NCI-H1694 (cell line): ENCODE measurements around the gene GDF9.

Source experiments
- DNase-seq: peaks from one replicate; lab custom pipeline; 2025; lab: John Stamatoyannopoulos, UW

Gene GDF9, protein sequence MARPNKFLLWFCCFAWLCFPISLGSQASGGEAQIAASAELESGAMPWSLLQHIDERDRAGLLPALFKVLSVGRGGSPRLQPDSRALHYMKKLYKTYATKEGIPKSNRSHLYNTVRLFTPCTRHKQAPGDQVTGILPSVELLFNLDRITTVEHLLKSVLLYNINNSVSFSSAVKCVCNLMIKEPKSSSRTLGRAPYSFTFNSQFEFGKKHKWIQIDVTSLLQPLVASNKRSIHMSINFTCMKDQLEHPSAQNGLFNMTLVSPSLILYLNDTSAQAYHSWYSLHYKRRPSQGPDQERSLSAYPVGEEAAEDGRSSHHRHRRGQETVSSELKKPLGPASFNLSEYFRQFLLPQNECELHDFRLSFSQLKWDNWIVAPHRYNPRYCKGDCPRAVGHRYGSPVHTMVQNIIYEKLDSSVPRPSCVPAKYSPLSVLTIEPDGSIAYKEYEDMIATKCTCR

DNA sequence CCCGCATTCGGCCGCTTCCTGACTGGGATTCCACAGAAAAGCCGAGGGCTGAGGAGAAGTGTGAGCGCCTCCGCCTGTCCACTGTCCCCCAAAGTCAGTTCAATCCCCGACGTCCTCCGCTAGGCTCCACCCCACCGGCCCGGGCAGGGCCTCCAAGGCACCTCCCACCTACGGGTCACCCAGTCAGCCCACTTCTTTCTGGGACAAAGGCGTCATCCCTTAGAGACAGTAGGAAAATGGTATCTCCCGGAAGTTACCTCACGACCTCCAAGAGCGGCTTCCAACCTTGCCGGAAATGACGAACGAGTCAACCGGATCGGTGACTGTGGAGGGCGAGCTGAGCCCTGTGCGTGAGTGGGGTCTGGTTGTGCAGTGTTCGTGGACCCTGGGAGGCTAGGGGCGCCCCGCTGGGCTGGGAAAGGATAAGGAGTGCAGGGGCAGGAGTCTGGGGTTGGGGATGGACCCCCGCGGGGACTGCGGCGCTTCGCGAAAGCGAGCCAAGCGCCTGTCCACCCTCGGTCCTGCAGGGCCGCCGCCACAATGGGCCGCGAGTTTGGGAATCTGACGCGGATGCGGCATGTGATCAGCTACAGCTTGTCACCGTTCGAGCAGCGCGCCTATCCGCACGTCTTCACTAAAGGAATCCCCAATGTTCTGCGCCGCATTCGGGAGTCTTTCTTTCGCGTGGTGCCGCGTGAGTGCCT is at the start of gene GDF9, which contains the start of gene UQCRQ:
Gene GDF9 (minus strand): TSS at position 128 of the 704 bp plus-strand sequence. CDS start 1,936 bp downstream, outside the sequence.
Gene UQCRQ (plus strand): TSS at position 301 of the 704 bp plus-strand sequence. CDS start 240 bp downstream, at position 541.
- DNase-seq: peak; percentile 97

DNA sequence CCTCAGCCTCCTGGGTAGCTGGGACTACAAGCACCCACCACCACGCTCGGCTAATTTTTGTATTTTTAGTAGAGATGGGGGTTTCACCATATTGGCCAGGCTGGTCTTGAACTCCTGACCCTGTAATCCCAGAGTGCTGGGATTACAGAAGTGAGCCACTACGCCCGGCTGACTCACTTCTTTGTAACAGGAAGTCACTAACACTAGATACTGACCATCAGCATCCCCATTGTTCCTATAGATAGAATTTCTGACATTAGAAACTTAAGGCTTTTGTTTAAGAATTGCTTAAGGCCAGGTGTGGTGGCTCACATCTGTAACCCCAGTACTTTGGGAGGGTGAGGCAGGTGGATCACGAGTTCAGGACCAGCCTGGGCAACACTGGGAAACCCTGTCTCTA is 49.4 kb upstream of the GDF9 start:
- no peak for DNase-seq

DNA sequence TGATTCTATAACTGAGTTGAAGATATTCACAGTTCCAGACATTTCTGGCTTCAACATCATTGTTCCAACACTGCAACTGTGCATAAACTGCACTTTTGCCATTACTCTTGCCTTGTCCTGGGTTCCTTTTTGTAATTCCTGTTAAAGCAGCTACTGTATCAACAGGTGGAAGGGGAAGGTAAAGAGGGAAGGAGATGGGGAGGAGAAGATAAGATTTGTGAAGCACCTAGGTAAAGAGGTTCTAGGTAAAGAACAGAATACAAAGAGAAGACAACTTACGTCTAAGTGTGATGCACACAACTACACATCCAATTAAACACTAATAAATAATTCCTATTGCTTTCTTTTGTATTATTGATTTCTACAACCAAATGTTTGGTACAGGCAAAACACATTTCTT is 43.4 kb upstream of the GDF9 start:
- DNase-seq: no peak

- DNase-seq: no peak
Measured at GRCh38 chr5:132907161-132907560, 40.9 kb upstream of the GDF9 start.

DNA sequence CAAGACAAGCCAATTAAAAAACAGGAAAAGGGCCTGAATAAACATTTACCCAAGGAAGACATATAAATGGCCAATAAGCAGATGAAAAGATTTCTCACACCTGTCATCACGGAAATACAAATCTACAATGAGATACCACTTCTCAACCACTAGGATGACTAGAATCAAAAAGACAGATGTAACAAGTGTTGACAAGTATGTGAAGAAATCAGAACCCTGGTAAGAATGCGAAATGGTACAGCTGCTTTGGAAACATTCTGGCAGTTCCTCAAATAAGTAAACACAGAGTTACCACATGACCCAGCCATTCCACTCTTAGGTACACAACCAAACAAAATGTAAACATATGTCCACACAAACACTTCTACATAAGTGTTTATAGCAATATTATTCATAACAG is 39.7 kb upstream of the GDF9 start:
- DNase-seq: no peak

GRCh38 chr5:132901730-132902129 is 35.5 kb upstream of the GDF9 start:
- no peak for DNase-seq

- no peak for DNase-seq
Measured at GRCh38 chr5:132901036-132901435, 34.8 kb upstream of the GDF9 start.

- no peak for DNase-seq
Measured at GRCh38 chr5:132898094-132898493, 31.8 kb upstream of the GDF9 start.

DNA sequence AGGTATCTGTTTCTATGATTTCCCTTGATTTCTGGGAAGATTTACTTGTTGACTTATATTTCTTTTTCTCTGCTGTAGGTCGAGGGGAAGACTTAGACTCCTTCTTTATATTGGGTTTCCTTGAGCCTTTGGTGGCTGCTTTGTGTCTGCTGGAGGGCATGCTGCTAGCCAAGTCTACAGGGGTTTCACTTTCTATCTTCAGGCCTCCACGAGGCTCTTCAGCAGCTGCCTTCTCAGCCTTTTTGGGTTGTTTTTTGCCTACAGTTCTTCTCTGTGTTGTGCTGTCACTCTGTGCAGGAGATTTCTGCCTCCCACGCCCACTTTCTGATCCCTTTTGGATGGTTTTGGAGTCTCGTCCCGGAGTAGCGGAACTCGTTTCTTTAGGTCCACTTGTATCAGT is 30.4 kb upstream of the GDF9 start:
- no peak for DNase-seq

GRCh38 chr5:132895719-132896305 is 29.5 kb upstream of the GDF9 start:
- no peak for DNase-seq

DNA sequence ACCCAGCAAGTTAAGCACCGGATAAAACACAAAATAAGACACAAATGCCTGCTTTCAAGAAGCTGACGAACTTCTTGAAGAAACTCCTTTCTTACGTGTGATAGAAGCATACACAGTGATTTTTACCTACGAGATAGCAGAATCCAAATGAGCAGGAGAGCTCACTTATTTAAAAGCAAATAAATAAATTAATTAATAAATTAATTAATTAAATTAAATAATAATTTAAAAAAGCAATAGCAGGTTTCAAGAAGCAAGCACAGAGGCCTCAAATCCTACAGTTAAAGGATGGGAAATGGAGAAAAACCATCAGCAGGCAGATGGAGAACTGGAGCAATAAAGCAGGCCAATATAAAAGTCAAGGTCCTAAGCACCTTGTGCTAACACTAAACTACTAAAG is 24.5 kb upstream of the GDF9 start:
- DNase-seq: no peak

- DNase-seq: no peak
Measured at GRCh38 chr5:132889501-132889900, 23.2 kb upstream of the GDF9 start.

DNA sequence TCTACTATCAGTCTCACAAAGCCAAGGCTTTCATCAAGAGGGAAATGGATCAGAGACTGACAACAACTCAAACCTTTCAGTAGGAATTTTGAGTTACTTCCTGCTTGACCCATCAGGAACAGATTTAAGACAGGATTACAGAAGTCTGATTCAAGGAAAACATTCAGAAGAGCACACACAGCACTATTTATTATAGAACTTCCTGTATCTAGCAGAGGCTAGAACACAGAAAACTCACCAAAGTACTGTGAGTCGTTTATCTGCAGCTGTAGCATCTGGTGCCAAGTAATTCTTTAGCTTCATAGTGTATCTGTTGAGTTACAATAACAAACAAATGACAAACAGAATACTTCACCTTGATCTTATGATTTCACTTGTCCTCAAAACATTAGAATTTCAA is 21.0 kb upstream of the GDF9 start:
- DNase-seq: no peak

DNA sequence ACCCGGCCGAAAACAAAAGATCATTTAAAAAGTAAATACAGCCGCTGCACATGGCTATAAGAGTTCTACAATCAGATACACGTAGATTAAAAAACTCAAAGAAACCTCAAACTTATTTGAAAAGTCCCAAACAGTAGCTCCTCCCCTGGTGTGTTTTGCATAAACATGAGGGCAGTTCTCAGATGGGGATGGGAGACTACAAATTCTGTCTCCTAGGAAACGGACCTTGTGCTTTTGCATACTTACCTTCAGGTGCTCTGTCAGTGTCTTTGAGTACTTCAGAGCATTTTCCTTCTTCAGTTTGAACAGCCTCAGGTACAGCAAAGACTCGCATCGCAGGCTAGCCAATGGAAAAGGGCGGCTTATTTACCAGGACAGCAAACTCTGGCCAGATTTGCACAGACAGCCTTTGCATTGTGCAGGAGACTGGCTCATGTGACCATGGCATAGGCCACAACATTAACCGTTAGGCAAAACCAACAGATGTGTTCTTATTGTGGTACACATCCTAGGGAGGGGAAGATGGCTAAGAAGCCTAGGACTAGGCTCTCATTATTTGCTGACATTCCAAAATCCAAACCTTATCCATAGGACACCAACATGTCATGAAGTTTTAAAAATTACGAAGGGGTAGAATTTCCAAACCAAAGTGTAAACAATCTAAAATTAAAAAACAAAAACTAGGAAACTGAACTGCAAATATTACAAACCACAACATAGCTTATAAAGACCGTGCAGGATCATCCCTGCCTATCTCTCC is 20.0 kb upstream of the GDF9 start:
- DNase-seq: no peak

- no peak for DNase-seq
Measured at GRCh38 chr5:132884548-132884947, 18.3 kb upstream of the GDF9 start.

DNA sequence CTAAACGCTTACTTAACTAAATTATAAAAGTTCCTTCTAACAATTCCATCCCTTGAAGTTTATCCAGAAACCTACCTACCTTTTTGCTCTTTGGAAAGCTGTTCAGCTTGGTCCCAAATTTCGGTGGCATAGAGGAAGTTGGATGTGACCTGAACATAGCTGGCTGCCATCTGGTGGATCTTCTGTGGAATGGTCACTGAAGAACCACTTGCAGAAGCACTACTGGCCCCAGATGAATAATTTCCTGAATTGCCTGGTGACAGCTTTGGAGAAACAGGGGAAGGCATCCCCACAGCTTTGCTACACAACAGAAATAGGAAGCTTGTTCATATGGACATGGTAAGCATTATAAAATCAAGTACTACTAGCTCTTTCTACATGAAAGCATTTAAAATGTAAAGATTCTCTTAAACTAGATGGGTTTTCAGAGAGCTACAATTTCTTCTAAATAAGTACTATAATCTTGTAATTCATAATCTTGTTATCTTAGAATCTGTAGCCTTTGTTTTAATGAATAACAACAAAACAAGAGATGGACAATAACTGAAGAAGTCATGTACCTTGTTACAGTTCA is 17.1 kb upstream of the GDF9 start:
- DNase-seq: peak; percentile 43

DNA sequence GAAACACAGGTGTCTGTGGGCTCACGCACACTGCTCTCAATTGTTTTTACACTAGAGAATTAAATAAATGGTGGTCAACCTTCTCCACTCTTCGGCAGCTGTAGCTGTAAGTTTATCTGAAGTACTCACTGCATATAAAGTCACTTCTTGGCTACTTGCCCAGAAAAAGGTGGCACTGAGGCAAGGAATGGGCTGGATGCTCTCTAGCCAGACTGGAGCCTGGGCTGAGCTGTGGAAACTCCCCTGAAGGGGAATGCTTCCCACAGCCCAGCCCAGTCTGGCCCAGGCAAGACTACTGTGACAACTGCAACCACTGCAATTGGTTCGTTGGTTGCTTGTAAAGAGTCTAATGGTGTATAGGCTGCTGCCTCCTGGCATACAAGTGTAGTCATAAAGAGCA is 11.7 kb upstream of the GDF9 start:
- no peak for DNase-seq

DNA sequence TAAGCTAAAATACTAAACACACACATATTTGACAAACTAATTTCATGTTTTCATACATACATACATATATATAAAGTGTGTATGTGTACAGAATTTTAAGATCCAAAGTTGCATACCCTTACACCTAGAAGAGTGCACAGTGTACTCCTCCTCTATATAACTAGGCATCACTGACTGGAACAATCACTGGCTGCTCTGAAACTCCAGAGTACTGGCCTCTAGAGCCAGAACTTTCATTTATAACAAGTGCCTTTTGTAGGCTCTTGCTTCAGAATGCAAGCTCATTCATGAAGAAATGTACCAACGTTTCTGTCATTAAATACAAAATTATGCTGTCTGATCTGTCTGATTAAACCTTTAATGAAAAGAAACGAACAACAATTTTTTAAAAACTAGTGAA is 11.2 kb upstream of the GDF9 start:
- no peak for DNase-seq

- no peak for DNase-seq
Measured at GRCh38 chr5:132876020-132876759, 9.9 kb upstream of the GDF9 start.

GRCh38 chr5:132873930-132874271 is 7.6 kb upstream of the GDF9 start:
- no peak for DNase-seq
